ENCODE data around the gene TBX10. TPM values are rescaled to one million over a fixed set of nuclear protein-coding genes. Genes with fewer than 3 reads are reported as not detected.
A peak's percentile ranks its signal among the peaks of the same experiment; 100 is the strongest.

The TBX10 gene
- total RNA-seq, 2 donors from 2014 or later = not detected

DNA sequence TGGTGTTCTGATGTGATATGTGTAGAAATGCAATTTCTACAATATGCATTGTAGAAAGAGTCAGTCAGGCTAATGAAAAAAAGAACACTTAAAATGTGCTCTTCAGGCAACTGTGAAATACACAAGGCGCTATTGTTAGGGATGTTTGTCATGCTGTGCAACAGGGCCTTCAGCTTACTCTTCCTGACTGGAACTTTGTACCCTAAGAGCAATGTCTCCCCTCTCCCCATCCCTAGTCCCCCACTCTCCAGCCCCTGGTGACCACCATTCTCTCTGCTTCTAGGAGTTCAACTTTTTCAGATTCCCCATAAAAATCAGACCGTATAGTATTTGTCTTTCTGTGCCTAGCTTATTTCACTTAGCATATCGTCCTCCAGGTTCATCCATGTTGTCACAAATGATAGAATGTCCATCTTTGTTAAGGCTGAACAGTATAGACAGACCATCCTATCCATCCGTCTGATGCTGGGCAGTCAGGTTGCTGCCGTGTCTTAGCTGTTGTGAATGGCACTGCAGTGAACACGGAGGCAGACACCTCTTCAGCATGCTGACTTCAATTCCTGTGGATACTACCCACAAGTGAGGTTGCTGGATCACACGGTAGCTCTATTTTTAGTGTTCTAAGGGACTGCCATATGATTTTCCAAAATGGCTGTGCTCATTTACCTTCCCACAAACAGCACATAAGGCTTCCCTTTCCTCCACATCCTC is 22.2 kb downstream of the TBX10 start:
- no peaks in the 10 kb centered on the region for H3K27me3 ChIP-seq (ENCODE audit: control insufficient read depth, insufficient read depth, low read length, poor library complexity, severe bottlenecking)
- peak overlapping the region; percentile 26 for H3K4me3 Mint-ChIP-seq

DNA sequence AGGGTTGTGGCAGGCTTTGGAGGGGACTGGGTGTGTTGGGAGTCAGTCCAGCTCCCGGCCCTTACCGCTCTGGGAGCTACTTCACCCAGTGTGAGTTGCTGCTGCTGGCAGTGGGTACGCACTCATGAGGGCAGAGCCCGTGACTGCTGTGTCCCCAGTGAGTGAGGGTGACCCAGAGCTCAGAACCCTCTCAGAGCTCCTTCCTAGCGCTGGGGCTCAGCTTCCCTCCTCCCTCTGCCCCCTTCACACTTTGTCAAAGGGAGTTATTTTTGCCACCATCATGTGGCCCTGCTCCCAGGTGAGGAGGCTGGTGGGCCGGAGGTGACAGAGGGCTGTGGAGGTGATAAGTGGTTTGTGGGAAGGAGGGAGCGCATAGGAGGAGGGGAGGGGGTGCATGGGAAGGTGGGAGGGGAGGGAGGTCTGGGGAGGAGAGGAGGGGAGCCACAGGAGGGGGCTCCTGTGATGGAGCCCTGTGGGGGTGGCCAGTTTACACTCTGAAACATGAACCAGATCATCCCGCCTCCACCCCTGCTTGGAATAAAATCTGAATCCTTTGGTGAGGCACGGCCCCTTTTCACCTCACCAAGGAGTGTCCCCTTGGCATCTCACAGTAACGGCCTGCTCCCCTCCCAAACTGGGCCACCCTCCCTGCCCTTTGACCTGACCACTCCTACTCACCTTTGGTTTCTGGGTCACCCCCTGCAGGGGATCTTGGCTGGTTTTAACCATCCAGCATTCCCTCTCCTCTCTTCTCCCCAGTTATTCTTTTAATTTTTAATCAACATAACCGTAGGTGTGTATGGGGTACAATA is 22.9 kb downstream of the TBX10 start:
- Histone ChIP-seq H3K27me3 (ENCODE audit: control insufficient read depth, insufficient read depth, low read length, poor library complexity, severe bottlenecking) (no peaks in the 10 kb centered on the region), H3K27ac (ENCODE audit: low read depth, low read length) (no peak overlapping the region), H3K9ac (ENCODE audit: extremely low read depth, low read length, poor library complexity, severe bottlenecking) (no peak overlapping the region), H3K36me3 (ENCODE audit: control insufficient read depth, insufficient read depth, low read length) (no peaks in the 10 kb centered on the region), H3K4me3 (ENCODE audit: low read length) (no peak overlapping the region), H3K4me1 (ENCODE audit: control insufficient read depth, insufficient read depth, low read length) (no peaks in the 10 kb centered on the region), H3K9me3 (ENCODE audit: control insufficient read depth, low read length) (no peaks in the 10 kb centered on the region)
- peak; percentile 84 for DNase-seq
- Mint-ChIP-seq H3K27me3 (ENCODE audit: insufficient read depth) (peaks cover 3% of the 10 kb centered on the region), H3K27ac (peak overlapping the region; percentile 53), H3K4me1 (peaks cover 30% of the 10 kb centered on the region), H3K36me3 (ENCODE audit: low read depth) (peaks cover 10% of the 10 kb centered on the region), H3K9me3 (peaks cover 10% of the 10 kb centered on the region), H3K4me3 (peak overlapping the region; percentile 26)
- TF ChIP-seq, protein P1, sequence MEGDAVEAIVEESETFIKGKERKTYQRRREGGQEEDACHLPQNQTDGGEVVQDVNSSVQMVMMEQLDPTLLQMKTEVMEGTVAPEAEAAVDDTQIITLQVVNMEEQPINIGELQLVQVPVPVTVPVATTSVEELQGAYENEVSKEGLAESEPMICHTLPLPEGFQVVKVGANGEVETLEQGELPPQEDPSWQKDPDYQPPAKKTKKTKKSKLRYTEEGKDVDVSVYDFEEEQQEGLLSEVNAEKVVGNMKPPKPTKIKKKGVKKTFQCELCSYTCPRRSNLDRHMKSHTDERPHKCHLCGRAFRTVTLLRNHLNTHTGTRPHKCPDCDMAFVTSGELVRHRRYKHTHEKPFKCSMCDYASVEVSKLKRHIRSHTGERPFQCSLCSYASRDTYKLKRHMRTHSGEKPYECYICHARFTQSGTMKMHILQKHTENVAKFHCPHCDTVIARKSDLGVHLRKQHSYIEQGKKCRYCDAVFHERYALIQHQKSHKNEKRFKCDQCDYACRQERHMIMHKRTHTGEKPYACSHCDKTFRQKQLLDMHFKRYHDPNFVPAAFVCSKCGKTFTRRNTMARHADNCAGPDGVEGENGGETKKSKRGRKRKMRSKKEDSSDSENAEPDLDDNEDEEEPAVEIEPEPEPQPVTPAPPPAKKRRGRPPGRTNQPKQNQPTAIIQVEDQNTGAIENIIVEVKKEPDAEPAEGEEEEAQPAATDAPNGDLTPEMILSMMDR (conservative IDR thresholded peaks at IDR 0.05) = no peak
- WGBS, 2 experiments (ENCODE audit: insufficient coverage in 1 of 2, insufficient read length in 1 of 2) = 67 to 69% methylated on average over 3 to 11 of the region's 11 CpGs

More for the DNA sequence above, 22.2 kb downstream of the TBX10 start:
- WGBS, 2 experiments (ENCODE audit: insufficient coverage in 1 of 2, insufficient read length in 1 of 2) = 77 to 82% methylated on average over 7 of the region's 7 CpGs
- TF ChIP-seq, protein P1 (conservative IDR thresholded peaks at IDR 0.05) = no peak
- peak overlapping the region; percentile 53 for H3K27ac Mint-ChIP-seq
- Histone ChIP-seq H3K4me3 (ENCODE audit: low read length) (no peak overlapping the region), H3K27ac (ENCODE audit: low read depth, low read length) (no peak overlapping the region), H3K4me1 (ENCODE audit: control insufficient read depth, insufficient read depth, low read length) (no peaks in the 10 kb centered on the region), H3K9ac (ENCODE audit: extremely low read depth, low read length, poor library complexity, severe bottlenecking) (no peak overlapping the region), H3K9me3 (ENCODE audit: control insufficient read depth, low read length) (no peaks in the 10 kb centered on the region), H3K36me3 (ENCODE audit: control insufficient read depth, insufficient read depth, low read length) (no peaks in the 10 kb centered on the region)
- H3K4me1 Mint-ChIP-seq = peaks cover 35% of the 10 kb centered on the region
- H3K9me3 Mint-ChIP-seq = peaks cover 10% of the 10 kb centered on the region
- H3K27me3 Mint-ChIP-seq (ENCODE audit: insufficient read depth) = peaks cover 3% of the 10 kb centered on the region
- peaks cover 5% of the 10 kb centered on the region for H3K36me3 Mint-ChIP-seq (ENCODE audit: low read depth)
- peak; percentile 56 for DNase-seq

DNA sequence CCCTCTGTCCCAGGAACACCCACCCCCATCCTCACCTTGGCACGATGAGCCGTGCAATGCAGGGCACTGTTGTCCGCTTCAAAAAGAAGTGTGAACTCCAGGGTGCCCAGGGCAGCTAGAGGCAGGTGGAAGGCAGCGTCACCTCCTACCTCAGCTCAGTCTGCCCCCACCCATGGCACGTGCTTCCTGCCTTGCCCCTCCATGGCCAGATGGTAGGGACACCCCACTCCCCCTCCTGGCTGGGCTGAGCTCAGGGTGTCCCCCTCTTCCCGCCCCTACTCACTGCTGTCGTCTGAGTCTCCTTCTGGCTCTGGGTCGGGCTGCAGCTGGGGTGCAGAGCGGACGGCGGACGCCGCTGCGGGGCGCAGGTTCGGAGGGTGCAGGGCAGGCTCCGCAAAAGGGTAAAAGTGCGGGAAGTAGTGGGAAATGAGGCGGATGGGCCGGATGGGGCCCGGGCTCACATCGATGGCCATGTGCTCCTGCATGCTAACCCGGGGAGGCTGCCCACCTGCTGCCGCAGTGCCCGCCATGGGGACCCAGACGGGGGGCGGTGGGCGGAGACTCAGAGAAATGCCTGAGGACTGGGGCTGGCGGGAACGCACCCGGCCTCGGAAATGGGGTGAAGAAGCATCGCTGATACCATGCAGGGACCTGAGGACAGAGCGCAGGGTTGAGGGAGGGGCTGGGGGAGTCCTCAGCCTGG is 23.7 kb downstream of the TBX10 start:
- Mint-ChIP-seq H3K9me3 (peaks cover 10% of the 10 kb centered on the region), H3K4me3 (no peak overlapping the region), H3K4me1 (peaks cover 24% of the 10 kb centered on the region), H3K27ac (no peak overlapping the region), H3K27me3 (ENCODE audit: insufficient read depth) (peaks cover 3% of the 10 kb centered on the region), H3K36me3 (ENCODE audit: low read depth) (peaks cover 13% of the 10 kb centered on the region)
- TF ChIP-seq, protein P1 (conservative IDR thresholded peaks at IDR 0.05) = no peak
- H3K27ac ChIP-seq (ENCODE audit: low read depth, low read length) = no peak overlapping the region
- H3K36me3 ChIP-seq (ENCODE audit: control insufficient read depth, insufficient read depth, low read length) = peaks cover 1% of the 10 kb centered on the region
- 84 to 100% methylated on average over 4 to 34 of the region's 34 CpGs for WGBS, 2 experiments (ENCODE audit: insufficient coverage in 1 of 2, insufficient read length in 1 of 2)
- no peak overlapping the region for H3K9ac ChIP-seq (ENCODE audit: extremely low read depth, low read length, poor library complexity, severe bottlenecking)
- H3K4me1 ChIP-seq (ENCODE audit: control insufficient read depth, insufficient read depth, low read length) = no peaks in the 10 kb centered on the region
- H3K27me3 ChIP-seq (ENCODE audit: control insufficient read depth, insufficient read depth, low read length, poor library complexity, severe bottlenecking) = no peaks in the 10 kb centered on the region
- no peak overlapping the region for H3K4me3 ChIP-seq (ENCODE audit: low read length)
- DNase-seq = no peak
- no peaks in the 10 kb centered on the region for H3K9me3 ChIP-seq (ENCODE audit: control insufficient read depth, low read length)

All from endodermal cell (in vitro differentiated cells).